Endodermal cell (in vitro differentiated cells): ENCODE measurements around the gene ZNF544. TPM values are rescaled to one million over a fixed set of nuclear protein-coding genes. Genes with fewer than 3 reads are reported as not detected.

Experiments used
- DNase-seq: peaks from one replicate; pipeline ENCODE4 v3.0.0-alpha.2; 2017
- H3K27ac ChIP-seq: 2 replicates; pipeline ENCODE4 v1.5.1; 2013; ENCODE audit warnings: mild to moderate bottlenecking, low read depth, low read length, moderate library complexity
- H3K27me3 ChIP-seq: 2 replicates; pipeline ENCODE4 v1.6.1; 2013; ENCODE audit warnings: mild to moderate bottlenecking, low read length, moderate library complexity; ENCODE audit not compliant: insufficient read depth, control insufficient read depth, poor library complexity, severe bottlenecking
- H3K36me3 ChIP-seq: 2 replicates; pipeline ENCODE4 v1.7.0; 2013; ENCODE audit warnings: mild to moderate bottlenecking, low read length, moderate library complexity; ENCODE audit not compliant: control insufficient read depth, insufficient read depth
- H3K4me1 ChIP-seq: one replicate; pipeline ENCODE4 v1.7.0; 2013; ENCODE audit warnings: low read length; ENCODE audit not compliant: control insufficient read depth, insufficient read depth
- H3K4me3 ChIP-seq: 2 replicates; pipeline ENCODE4 v1.5.1; 2013; ENCODE audit warnings: mild to moderate bottlenecking, low read length, moderate library complexity
- H3K9ac ChIP-seq: 2 replicates; pipeline ENCODE4 v1.6.1; 2013; ENCODE audit warnings: mild to moderate bottlenecking, low read length, moderate library complexity; ENCODE audit not compliant: poor library complexity, severe bottlenecking; ENCODE audit errors: extremely low read depth
- H3K9me3 ChIP-seq: 2 replicates; pipeline ENCODE4 v1.6.1; 2013; ENCODE audit warnings: mild to moderate bottlenecking, low read length, moderate library complexity; ENCODE audit not compliant: control insufficient read depth
- H3K27ac Mint-ChIP-seq: 2 replicates; pipeline ENCODE4 v1.8.0; 2020; ENCODE audit warnings: mixed read lengths
- H3K27me3 Mint-ChIP-seq: 2 replicates; pipeline ENCODE4 v1.8.0; 2021; ENCODE audit warnings: mild to moderate bottlenecking, mixed read lengths; ENCODE audit not compliant: insufficient read depth
- H3K36me3 Mint-ChIP-seq: 2 replicates; pipeline ENCODE4 v1.8.0; 2020; ENCODE audit warnings: low read depth, mixed read lengths
- H3K4me1 Mint-ChIP-seq: 2 replicates; pipeline ENCODE4 v1.8.0; 2020; ENCODE audit warnings: mixed read lengths
- H3K4me3 Mint-ChIP-seq: 2 replicates; pipeline ENCODE4 v1.8.0; 2020; ENCODE audit warnings: mild to moderate bottlenecking, moderate library complexity, mixed read lengths
- H3K9me3 Mint-ChIP-seq: 2 replicates; pipeline ENCODE4 v1.8.0; 2020; ENCODE audit warnings: mild to moderate bottlenecking, mixed read lengths
- WGBS, 2 experiments: methylation state at CpG; one replicate each; pipeline versions ENCODE4 v1.1.5 to v1.1.7; 2013; ENCODE audit warnings: missing lambda C conversion rate in 2 of 2, mixed read lengths in 1 of 2; ENCODE audit not compliant: insufficient coverage in 1 of 2, insufficient read length in 1 of 2; 5-methylcytosine and 5-hydroxymethylcytosine counted together
- total RNA-seq, 2 donors: library from RNA; stranded (reverse); fragmentation: NEBNext Ultra II Directional in 1 of 2; extraction: Animal tissue kit (Norgen Biotek cat#: 25700) in 1 of 2; gene quantifications; 2 replicates in 1 of 2; 3 replicates in 1 of 2; pipeline ENCODE4 v1.2.1, GENCODE V29; 2021
- TF ChIP-seq, protein P1 (sequence below): fragments of 200-600 bp; sonication (generic); conservative IDR thresholded peaks from 2 replicates; pipeline ENCODE4 v1.5.0; 2021; ENCODE audit warnings: antibody characterized with exemption, mild to moderate bottlenecking

The ZNF544 gene
- total RNA-seq, 2 donors from 2014 or later, result 65.7 to 80.2 TPM

DNA sequence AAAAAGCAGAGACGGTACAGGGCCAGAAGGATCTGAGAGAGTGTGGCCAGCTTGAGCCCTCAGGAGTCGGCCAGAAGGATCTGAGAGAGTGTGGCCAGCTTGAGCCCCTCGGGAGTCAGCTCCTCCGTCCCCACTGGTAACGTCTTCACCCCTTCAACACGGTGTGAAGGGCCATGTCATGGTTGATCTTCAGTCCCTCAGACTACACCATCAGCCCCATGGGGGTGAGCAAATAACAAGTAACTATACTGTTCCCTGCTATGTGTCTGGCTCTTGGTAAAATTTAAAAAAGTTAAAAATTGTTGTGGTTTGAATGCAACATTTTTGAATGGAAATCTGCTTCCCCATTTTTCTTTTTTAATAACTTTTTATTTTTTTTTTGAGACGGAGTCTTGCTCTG, 48.5 kb downstream of the ZNF544 start:
- Mint-ChIP-seq H3K27me3 (no peaks in the 10 kb centered on the region), H3K4me3 (peak overlapping the region; percentile 95), H3K9me3 (peaks cover 11% of the 10 kb centered on the region), H3K36me3 (peaks cover 57% of the 10 kb centered on the region), H3K4me1 (peaks cover 14% of the 10 kb centered on the region), H3K27ac (no peak overlapping the region)
- DNase-seq, result no peak
- H3K27ac ChIP-seq, result no peak overlapping the region
- peaks cover 21% of the 10 kb centered on the region for H3K9me3 ChIP-seq
- TF ChIP-seq, protein P1, sequence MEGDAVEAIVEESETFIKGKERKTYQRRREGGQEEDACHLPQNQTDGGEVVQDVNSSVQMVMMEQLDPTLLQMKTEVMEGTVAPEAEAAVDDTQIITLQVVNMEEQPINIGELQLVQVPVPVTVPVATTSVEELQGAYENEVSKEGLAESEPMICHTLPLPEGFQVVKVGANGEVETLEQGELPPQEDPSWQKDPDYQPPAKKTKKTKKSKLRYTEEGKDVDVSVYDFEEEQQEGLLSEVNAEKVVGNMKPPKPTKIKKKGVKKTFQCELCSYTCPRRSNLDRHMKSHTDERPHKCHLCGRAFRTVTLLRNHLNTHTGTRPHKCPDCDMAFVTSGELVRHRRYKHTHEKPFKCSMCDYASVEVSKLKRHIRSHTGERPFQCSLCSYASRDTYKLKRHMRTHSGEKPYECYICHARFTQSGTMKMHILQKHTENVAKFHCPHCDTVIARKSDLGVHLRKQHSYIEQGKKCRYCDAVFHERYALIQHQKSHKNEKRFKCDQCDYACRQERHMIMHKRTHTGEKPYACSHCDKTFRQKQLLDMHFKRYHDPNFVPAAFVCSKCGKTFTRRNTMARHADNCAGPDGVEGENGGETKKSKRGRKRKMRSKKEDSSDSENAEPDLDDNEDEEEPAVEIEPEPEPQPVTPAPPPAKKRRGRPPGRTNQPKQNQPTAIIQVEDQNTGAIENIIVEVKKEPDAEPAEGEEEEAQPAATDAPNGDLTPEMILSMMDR, result no peak
- H3K27me3 ChIP-seq, result no peaks in the 10 kb centered on the region
- no peaks in the 10 kb centered on the region for H3K4me1 ChIP-seq
- H3K36me3 ChIP-seq, result peaks cover 47% of the 10 kb centered on the region
- H3K9ac ChIP-seq, result no peak overlapping the region
- 86 to 93% methylated on average over 3 to 7 of the region's 7 CpGs for WGBS, 2 experiments
- peak overlapping the region; percentile 97 for H3K4me3 ChIP-seq

DNA sequence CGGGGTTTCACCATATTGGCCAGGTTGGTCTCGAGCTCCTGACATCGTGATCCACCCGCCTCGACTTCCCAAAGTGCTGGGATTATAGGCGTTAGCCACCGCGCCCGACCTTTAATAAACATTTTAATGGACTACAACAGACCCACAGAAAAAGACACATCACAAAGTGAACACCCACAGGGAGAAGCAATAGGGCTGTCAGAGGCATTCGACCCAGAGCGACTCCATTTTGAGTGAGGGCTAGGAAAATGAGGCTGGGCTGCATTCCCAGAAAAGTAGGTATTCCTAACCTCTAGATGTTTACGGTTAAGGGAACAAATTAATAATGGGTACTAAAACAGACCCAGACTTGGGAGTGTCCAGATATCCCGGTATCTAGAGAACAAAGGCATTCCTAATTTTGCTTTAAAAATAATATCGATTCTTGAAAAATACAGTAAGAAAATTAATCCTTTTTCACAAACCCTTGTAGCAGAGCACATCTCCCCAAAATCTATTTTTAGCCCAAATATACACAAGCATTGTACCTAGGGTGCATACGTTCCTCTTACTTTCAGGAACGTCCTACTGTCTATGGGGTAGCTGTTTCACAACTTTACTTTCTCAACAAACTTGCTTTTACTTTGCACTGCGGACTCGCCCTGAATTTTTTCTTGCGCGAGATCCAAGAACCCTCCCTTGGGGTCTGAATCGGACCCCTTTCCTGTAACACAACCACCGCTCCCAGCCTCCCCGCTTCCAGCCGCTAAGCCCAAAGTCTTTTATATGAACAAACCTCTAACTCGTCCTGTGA, 49.2 kb downstream of the ZNF544 start:
- Histone ChIP-seq H3K4me3 (peak overlapping the region; percentile 97), H3K9ac (peak overlapping the region; percentile 78), H3K36me3 (peaks cover 44% of the 10 kb centered on the region), H3K9me3 (peaks cover 14% of the 10 kb centered on the region), H3K4me1 (no peaks in the 10 kb centered on the region), H3K27me3 (no peaks in the 10 kb centered on the region), H3K27ac (peak overlapping the region; percentile 58)
- Mint-ChIP-seq H3K36me3 (peaks cover 53% of the 10 kb centered on the region), H3K9me3 (peaks cover 9% of the 10 kb centered on the region), H3K27me3 (no peaks in the 10 kb centered on the region), H3K27ac (peak overlapping the region; percentile 97), H3K4me1 (peaks cover 14% of the 10 kb centered on the region), H3K4me3 (peak overlapping the region; percentile 95)
- TF ChIP-seq, protein P1, result no peak
- DNase-seq, result no peak
- 36 to 48% methylated on average over 10 to 25 of the region's 25 CpGs for WGBS, 2 experiments

DNA sequence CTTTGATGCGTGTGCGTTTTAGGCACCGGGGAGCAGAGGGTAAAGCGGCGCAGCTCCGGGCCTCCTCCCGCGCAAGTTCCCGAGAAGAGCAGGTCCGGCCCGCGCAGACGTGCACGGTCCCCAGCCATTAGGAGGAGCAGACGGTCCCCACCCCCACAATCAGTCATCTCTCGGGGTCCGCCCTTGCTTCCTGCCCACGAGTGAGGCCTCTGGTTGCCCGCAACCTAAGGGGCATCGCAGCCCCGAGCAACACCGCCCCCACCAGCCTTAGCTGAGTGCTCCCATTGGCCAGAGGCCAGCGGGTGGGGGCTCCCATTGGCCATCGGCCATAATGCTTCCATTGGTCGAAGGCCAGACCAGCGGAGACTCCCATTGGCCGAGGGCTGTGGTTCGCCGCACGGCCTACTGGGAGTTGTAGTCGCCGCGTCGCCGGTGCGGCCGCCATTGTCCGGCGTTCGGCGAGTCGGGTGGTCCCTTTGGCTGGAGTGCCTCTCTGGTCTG, 49.9 kb downstream of the ZNF544 start, which contains the start of gene ZNF8:
Gene ZNF8, plus strand, starts transcription at position 415 of the 501 bp plus-strand sequence. CDS start 127 bp downstream, outside the sequence.
- H3K9me3 Mint-ChIP-seq, result peaks cover 3% of the 10 kb centered on the region
- DNase-seq, result peak; percentile 99
- H3K27ac Mint-ChIP-seq, result peak within 1 kb of the TSS; percentile 97
- Histone ChIP-seq H3K4me1 (no peaks in the 10 kb centered on the region), H3K9me3 (peaks cover 9% of the 10 kb centered on the region), H3K4me3 (peak within 1 kb of the TSS; percentile 97), H3K27ac (peak within 1 kb of the TSS; percentile 95), H3K9ac (peak within 1 kb of the TSS; percentile 98), H3K36me3 (peaks cover 38% of the 10 kb centered on the region), H3K27me3 (no peaks in the 10 kb centered on the region)
- peaks cover 51% of the 10 kb centered on the region for H3K36me3 Mint-ChIP-seq
- 0% methylated on average over 20 to 42 of the region's 42 CpGs for WGBS, 2 experiments
- H3K4me3 Mint-ChIP-seq, result peak within 1 kb of the TSS; percentile 95
- TF ChIP-seq, protein P1, result no peak
- peaks cover 14% of the 10 kb centered on the region for H3K4me1 Mint-ChIP-seq
- no peaks in the 10 kb centered on the region for H3K27me3 Mint-ChIP-seq
